ENCODE results near the gene PTPRT. TPM values are rescaled to one million over a fixed set of nuclear protein-coding genes. Genes with fewer than 3 reads are reported as not detected.

PTPRT gene
- total RNA-seq, 1 donor from 2014 or later: not detected

- DNase-seq (ENCODE audit: extremely low read depth, low read depth, low spot score): no peak
Measured at GRCh38 chr20:42852691-42853090, 337.0 kb downstream of the PTPRT start.

GRCh38 chr20:42846784-42847490 is 342.8 kb downstream of the PTPRT start:
- no peak for DNase-seq (ENCODE audit: extremely low read depth, low read depth, low spot score)

- DNase-seq (ENCODE audit: extremely low read depth, low read depth, low spot score): no peak
Measured at GRCh38 chr20:42844751-42845150, 345.0 kb downstream of the PTPRT start.

- no peak for DNase-seq (ENCODE audit: extremely low read depth, low read depth, low spot score)
Measured at GRCh38 chr20:42837456-42837855, 352.2 kb downstream of the PTPRT start.

- DNase-seq (ENCODE audit: extremely low read depth, low read depth, low spot score): no peak
Measured at GRCh38 chr20:42836339-42836738, 353.4 kb downstream of the PTPRT start.

GRCh38 chr20:42807876-42808275 is 381.8 kb downstream of the PTPRT start:
- DNase-seq (ENCODE audit: extremely low read depth, low read depth, low spot score): no peak

GRCh38 chr20:42795111-42795695 is 394.5 kb downstream of the PTPRT start:
- DNase-seq (ENCODE audit: extremely low read depth, low read depth, low spot score): no peak

- DNase-seq (ENCODE audit: extremely low read depth, low read depth, low spot score): no peak
Measured at GRCh38 chr20:42792052-42792451, 397.7 kb downstream of the PTPRT start.

- no peak for DNase-seq (ENCODE audit: extremely low read depth, low read depth, low spot score)
Measured at GRCh38 chr20:42790111-42790510, 399.6 kb downstream of the PTPRT start.

GRCh38 chr20:42788707-42789106 is 401.0 kb downstream of the PTPRT start:
- no peak for DNase-seq (ENCODE audit: extremely low read depth, low read depth, low spot score)

- DNase-seq (ENCODE audit: extremely low read depth, low read depth, low spot score): no peak
Measured at GRCh38 chr20:42785041-42785440, 404.7 kb downstream of the PTPRT start.

- DNase-seq (ENCODE audit: extremely low read depth, low read depth, low spot score): no peak
Measured at GRCh38 chr20:42779216-42779615, 410.5 kb downstream of the PTPRT start.

- DNase-seq (ENCODE audit: extremely low read depth, low read depth, low spot score): no peak
Measured at GRCh38 chr20:42775866-42776265, 413.8 kb downstream of the PTPRT start.

- DNase-seq (ENCODE audit: extremely low read depth, low read depth, low spot score): no peak
Measured at GRCh38 chr20:42775037-42775436, 414.7 kb downstream of the PTPRT start.

GRCh38 chr20:42763015-42763414 is 426.7 kb downstream of the PTPRT start:
- no peak for DNase-seq (ENCODE audit: extremely low read depth, low read depth, low spot score)

GRCh38 chr20:42756991-42757390 is 432.7 kb downstream of the PTPRT start:
- no peak for DNase-seq (ENCODE audit: extremely low read depth, low read depth, low spot score)

GRCh38 chr20:42754706-42755105 is 435.0 kb downstream of the PTPRT start:
- DNase-seq (ENCODE audit: extremely low read depth, low read depth, low spot score): no peak

GRCh38 chr20:42752620-42753019 is 437.1 kb downstream of the PTPRT start:
- no peak for DNase-seq (ENCODE audit: extremely low read depth, low read depth, low spot score)

GRCh38 chr20:42749556-42749955 is 440.1 kb downstream of the PTPRT start:
- no peak for DNase-seq (ENCODE audit: extremely low read depth, low read depth, low spot score)

- DNase-seq (ENCODE audit: extremely low read depth, low read depth, low spot score): no peak
Measured at GRCh38 chr20:42747765-42748411, 441.8 kb downstream of the PTPRT start.

- DNase-seq (ENCODE audit: extremely low read depth, low read depth, low spot score): no peak
Measured at GRCh38 chr20:42744756-42745465, 444.8 kb downstream of the PTPRT start.

Data from glomerular endothelial cell (primary cell).